ENCODE measurements around the gene BLVRB. TPM values are rescaled to one million over a fixed set of nuclear protein-coding genes. Genes with fewer than 3 reads are reported as not detected.

Gene BLVRB
- total RNA-seq, result 100 to 1,000 TPM; 159 to 223 (median 194) TPM

DNA sequence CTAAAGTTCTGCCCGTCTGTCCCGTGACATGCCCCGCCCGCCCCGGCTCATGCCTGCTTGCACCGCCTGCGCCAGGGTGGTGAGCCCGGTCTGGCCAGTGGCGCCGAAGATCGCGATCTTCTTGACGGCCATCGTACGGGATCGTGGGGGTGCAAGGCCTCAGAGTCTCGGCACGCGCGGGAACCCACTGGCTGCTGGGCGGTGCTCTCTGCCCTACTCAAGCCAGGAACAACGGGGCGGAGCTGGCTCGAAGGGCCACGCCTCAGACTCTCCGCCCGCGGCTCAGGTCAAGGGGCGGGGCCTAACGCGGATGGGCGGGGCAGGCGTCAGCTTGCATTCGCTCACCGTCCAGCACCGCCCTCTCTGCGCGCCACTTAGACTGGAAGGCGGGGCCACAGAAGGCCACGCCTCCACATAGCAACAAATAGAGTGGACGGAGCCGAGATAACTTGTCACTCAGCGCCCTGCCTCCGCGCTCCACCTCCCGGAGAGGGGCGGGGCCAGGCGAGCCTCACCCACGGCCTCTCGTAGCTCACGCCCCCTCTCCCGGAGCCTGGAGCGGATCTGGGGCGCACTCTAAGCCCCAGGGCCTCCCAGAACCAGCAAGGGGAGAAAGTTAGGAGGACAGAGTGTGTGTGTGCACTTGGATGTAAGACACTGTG, at the start of gene BLVRB:
Gene BLVRB, minus strand, starts transcription at position 189 of the 662 bp plus-strand sequence. Its CDS starts 57 bp downstream, at position 132.
- TF ChIP-seq POLR2A (IDR thresholded peaks at IDR 0.05; ENCODE audit: low read depth), result peak; percentile 80
- TF ChIP-seq CTCF (IDR thresholded peaks at IDR 0.05), result peak in 1 of 3 experiments; percentile 20
- TF ChIP-seq POLR2AphosphoS5 (IDR thresholded peaks at IDR 0.05), result peak; percentile 93 to 97
- no peak for TF ChIP-seq EP300 (IDR thresholded peaks at IDR 0.05)
- peak within 1 kb of the TSS; percentile 89 to 94 (median 92) for H3K27ac ChIP-seq (replicated peaks in 1 of 4)
- intact Hi-C loops (cut with DNase I), result loop anchor here (2.0 kb wide), 2 partner anchors 63 to 133 kb away; no protein-coding TSS in a partner anchor

DNA sequence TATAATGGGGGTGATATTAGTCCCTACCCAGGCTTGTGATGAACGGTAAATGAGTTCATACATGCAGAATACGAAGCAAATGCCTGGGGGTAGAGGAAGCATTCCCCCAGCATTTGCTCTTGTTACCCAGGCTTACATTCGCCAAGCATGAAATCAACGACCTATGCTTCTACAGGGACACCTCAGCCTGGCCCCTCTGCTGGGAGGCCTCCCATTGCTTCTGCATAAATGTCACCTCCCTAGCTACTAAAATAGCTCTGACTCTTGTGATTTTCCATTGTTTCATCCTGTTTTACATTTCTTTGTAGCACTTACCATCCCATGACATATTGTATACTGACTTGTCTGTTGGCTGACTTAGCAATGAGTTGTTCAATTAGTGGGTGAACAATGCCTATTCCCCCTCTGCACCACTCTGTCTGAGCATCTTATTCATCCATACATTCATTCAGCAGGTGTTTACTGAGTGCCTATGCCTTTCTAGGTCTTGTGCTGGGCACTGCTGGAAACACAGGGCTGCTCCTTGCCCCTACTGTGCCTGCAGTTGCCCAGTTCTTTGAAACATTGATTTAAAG, 48.3 kb upstream of the BLVRB start:
- DNase-seq (ENCODE audit: extremely low spot score), result no peak
- Histone ChIP-seq H3K9me3 (no peaks in the 10 kb centered on the region), H3K36me3 (peaks cover 0 to 20% (median 0%) of the 10 kb centered on the region in 4 donors), H3K27me3 (peaks cover 0 to 41% (median 5%) of the 10 kb centered on the region in 4 donors), H3K27ac (replicated peaks in 1 of 4) (no peak overlapping the region), H3K4me1 (peaks cover 4 to 13% (median 12%) of the 10 kb centered on the region in 4 donors), H3K4me3 (no peak overlapping the region)
- intact Hi-C loops (cut with DNase I), result no loop called here
- WGBS, result 93% methylated on average over 4 of the region's 4 CpGs
- TF ChIP-seq POLR2AphosphoS5 (IDR thresholded peaks at IDR 0.05) (no peak), POLR2A (IDR thresholded peaks at IDR 0.05; ENCODE audit: low read depth) (no peak), CTCF (IDR thresholded peaks at IDR 0.05) (no peak), EP300 (IDR thresholded peaks at IDR 0.05) (no peak)

More for the DNA sequence above, at the start of gene BLVRB:
- Histone ChIP-seq H3K9me3 (no peaks in the 10 kb centered on the region), H3K4me3 (peak within 1 kb of the TSS; percentile 69 to 89 (median 80)), H3K4me1 (peaks cover 27 to 53% (median 50%) of the 10 kb centered on the region in 4 donors), H3K36me3 (peaks cover 0 to 4% (median 0%) of the 10 kb centered on the region in 4 donors), H3K27me3 (no peaks in the 10 kb centered on the region)
- peak; percentile 100 for DNase-seq (ENCODE audit: extremely low spot score)
- 0% methylated on average over 1 of the region's 54 CpGs for WGBS

DNA sequence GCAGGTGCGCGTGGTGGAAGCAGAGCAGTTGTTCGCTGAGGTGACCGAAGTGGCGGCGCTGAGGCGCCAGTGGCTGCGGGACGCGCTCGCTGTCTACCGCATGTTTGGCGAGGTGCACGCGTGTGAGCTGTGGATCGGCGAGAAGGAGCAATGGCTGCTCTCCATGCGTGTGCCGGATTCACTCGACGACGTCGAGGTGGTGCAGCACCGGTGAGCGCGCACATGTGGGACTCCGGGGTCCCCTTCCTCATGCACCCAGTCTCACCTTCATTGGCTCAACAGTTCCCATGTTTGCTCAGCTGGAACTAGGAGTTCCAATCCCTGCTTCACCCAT, 47.8 kb upstream of the BLVRB start:
- H3K27ac ChIP-seq (replicated peaks in 1 of 4), result no peak overlapping the region
- H3K36me3 ChIP-seq, result peaks cover 0 to 20% (median 0%) of the 10 kb centered on the region in 4 donors
- intact Hi-C loops (cut with DNase I), result no loop called here
- DNase-seq (ENCODE audit: extremely low spot score), result no peak
- TF ChIP-seq EP300 (IDR thresholded peaks at IDR 0.05) (no peak), POLR2A (IDR thresholded peaks at IDR 0.05; ENCODE audit: low read depth) (no peak), CTCF (IDR thresholded peaks at IDR 0.05) (no peak), POLR2AphosphoS5 (IDR thresholded peaks at IDR 0.05) (no peak)
- H3K27me3 ChIP-seq, result peaks cover 0 to 41% (median 5%) of the 10 kb centered on the region in 4 donors
- peaks cover 4 to 13% (median 12%) of the 10 kb centered on the region in 4 donors for H3K4me1 ChIP-seq
- WGBS, result 75% methylated on average over 27 of the region's 27 CpGs
- H3K4me3 ChIP-seq, result no peak overlapping the region
- H3K9me3 ChIP-seq, result no peaks in the 10 kb centered on the region

- intact Hi-C loops (cut with DNase I), result no loop called here
- no peak overlapping the region for H3K27ac ChIP-seq (replicated peaks in 1 of 4)
- TF ChIP-seq POLR2AphosphoS5 (IDR thresholded peaks at IDR 0.05) (no peak), CTCF (IDR thresholded peaks at IDR 0.05) (no peak), POLR2A (IDR thresholded peaks at IDR 0.05; ENCODE audit: low read depth) (no peak), EP300 (IDR thresholded peaks at IDR 0.05) (no peak)
- no peak for DNase-seq (ENCODE audit: extremely low spot score)
- H3K4me3 ChIP-seq, result peak overlapping the region; percentile 28 to 41 (median 34)
- no peaks in the 10 kb centered on the region for H3K9me3 ChIP-seq
- H3K27me3 ChIP-seq, result peaks cover 0 to 41% (median 5%) of the 10 kb centered on the region in 4 donors
- 18% methylated on average over 9 of the region's 105 CpGs for WGBS
- peaks cover 0 to 17% (median 0%) of the 10 kb centered on the region in 4 donors for H3K36me3 ChIP-seq
- H3K4me1 ChIP-seq, result peaks cover 4 to 13% (median 12%) of the 10 kb centered on the region in 4 donors
These were observed 47.2 kb upstream of the BLVRB start for GRCh38 chr19:40512473-40513344.

Measured in esophagus muscularis mucosa (tissue), 4 donors.